Liver (tissue), 9 donors: ENCODE results near the gene GABRR3. TPM values are rescaled to one million over a fixed set of nuclear protein-coding genes. Genes with fewer than 3 reads are reported as not detected.

Source experiments
- DNase-seq: peaks from one replicate; pipeline ENCODE4 v3.0.0-alpha.2; 2017; ENCODE audit warnings: low spot score
- H3K27ac ChIP-seq, 2 donors: one replicate each; pipeline ENCODE4 v1.7.0; 2013; ENCODE audit warnings: inconsistent platforms in 2 of 2, low read length in 2 of 2, control low read depth in 1 of 2, low read depth in 1 of 2, mild to moderate bottlenecking in 1 of 2
- H3K27me3 ChIP-seq, 4 donors: one replicate each; pipeline versions ENCODE4 v1.6.1 to v1.7.0; 2013; ENCODE audit warnings: low read length in 3 of 4, inconsistent platforms in 1 of 4, mild to moderate bottlenecking in 1 of 4, moderate library complexity in 1 of 4; ENCODE audit not compliant: control insufficient read depth in 4 of 4, insufficient read depth in 4 of 4
- H3K36me3 ChIP-seq, 4 donors: one replicate each; pipeline versions ENCODE4 v1.6.1 to v1.7.0; 2013; ENCODE audit warnings: low read length in 3 of 4, mild to moderate bottlenecking in 3 of 4, low read depth in 1 of 4, moderate library complexity in 1 of 4; ENCODE audit not compliant: control insufficient read depth in 4 of 4, insufficient read depth in 3 of 4
- H3K4me1 ChIP-seq, 4 donors: one replicate each; pipeline versions ENCODE4 v1.6.1 to v1.7.0; 2013; ENCODE audit warnings: low read length in 3 of 4, mild to moderate bottlenecking in 3 of 4, moderate library complexity in 1 of 4; ENCODE audit not compliant: control insufficient read depth in 4 of 4, insufficient read depth in 4 of 4
- H3K4me3 ChIP-seq, 3 donors: one replicate each; pipeline versions ENCODE4 v1.6.1 to v1.7.0; 2013; ENCODE audit warnings: low read length in 3 of 3, control low read depth in 1 of 3, low read depth in 1 of 3, mild to moderate bottlenecking in 1 of 3
- H3K9ac ChIP-seq, 2 donors: one replicate each; pipeline ENCODE4 v1.7.0; 2013; ENCODE audit warnings: low read length in 2 of 2, mild to moderate bottlenecking in 2 of 2, moderate library complexity in 2 of 2, control low read depth in 1 of 2, low read depth in 1 of 2
- H3K9me3 ChIP-seq, 4 donors: one replicate each; pipeline versions ENCODE4 v1.6.1 to v1.7.0; 2013; ENCODE audit warnings: low read length in 3 of 4; ENCODE audit not compliant: control insufficient read depth in 4 of 4
- ATF3 ChIP-seq: IDR thresholded peaks from 2 replicates; pipeline ENCODE4 v1.6.1; 2016; ENCODE audit warnings: antibody characterized with exemption
- CTCF ChIP-seq: fragments of 150-350 bp; IDR thresholded peaks from 2 replicates; pipeline ENCODE4 v1.5.1; 2017; ENCODE audit warnings: improper control_type of control experiment, low read depth, low read length; ENCODE audit not compliant: missing input control
- FOXA1 ChIP-seq: IDR thresholded peaks from 2 replicates; pipeline ENCODE4 v1.6.1; 2016; ENCODE audit warnings: antibody characterized with exemption
- FOXA2 ChIP-seq: IDR thresholded peaks from 2 replicates; pipeline ENCODE4 v1.6.1; 2016; ENCODE audit warnings: antibody characterized with exemption
- GABPA ChIP-seq, 2 donors: IDR thresholded peaks in 1 of 2; conservative IDR thresholded peaks in 1 of 2; 2 replicates each; pipeline ENCODE4 v1.6.1; 2016; ENCODE audit warnings: antibody characterized with exemption in 2 of 2, mild to moderate bottlenecking in 1 of 2, moderate library complexity in 1 of 2
- HNF4A ChIP-seq, 2 donors: conservative IDR thresholded peaks; 2 replicates each; pipeline ENCODE4 v1.6.1; 2016; ENCODE audit warnings: antibody characterized with exemption in 2 of 2, mild to moderate bottlenecking in 2 of 2
- MAX ChIP-seq: IDR thresholded peaks from 2 replicates; pipeline ENCODE4 v1.6.1; 2016; ENCODE audit warnings: antibody characterized with exemption
- RAD21 ChIP-seq, 2 donors: IDR thresholded peaks; 2 replicates each; pipeline ENCODE4 v1.6.1; 2016; ENCODE audit warnings: antibody characterized with exemption in 2 of 2, mild to moderate bottlenecking in 2 of 2
- REST ChIP-seq: IDR thresholded peaks from 2 replicates; pipeline ENCODE4 v1.6.1; 2016; ENCODE audit warnings: antibody characterized with exemption, mild to moderate bottlenecking
- RXRA ChIP-seq, 2 donors: IDR thresholded peaks; 2 replicates each; pipeline ENCODE4 v1.6.1; 2017 to 2018; ENCODE audit warnings: antibody characterized with exemption in 2 of 2, mild to moderate bottlenecking in 1 of 2
- SP1 ChIP-seq: IDR thresholded peaks from 2 replicates; pipeline ENCODE4 v1.6.1; 2018; ENCODE audit warnings: antibody characterized with exemption, mild to moderate bottlenecking
- YY1 ChIP-seq: IDR thresholded peaks from 2 replicates; pipeline ENCODE4 v1.6.1; 2016; ENCODE audit warnings: antibody characterized with exemption, mild to moderate bottlenecking
- ZBTB33 ChIP-seq: IDR thresholded peaks from 2 replicates; pipeline ENCODE4 v1.6.1; 2016; ENCODE audit warnings: antibody characterized with exemption
- WGBS: extraction: QIAGEN DNeasy Blood & Tissue Kit; methylation state at CpG from one replicate; pipeline ENCODE4 v1.1.7; 2013; 5-methylcytosine and 5-hydroxymethylcytosine counted together
- polyA plus RNA-seq, 2 donors: library from polyadenylated mRNA; stranded (reverse) in 1 of 2; unstranded in 1 of 2; fragments of 200-250 nt in 1 of 2; fragments of >200 nt in 1 of 2; fragmentation: Nextera tagmentation in 1 of 2; extraction: Ambion mirVana in 1 of 2; gene quantifications; one replicate each; pipeline versions ENCODE4 v1.2.1 to v1.2.3, GENCODE V29; 2013 to 2015
- total RNA-seq, 2 donors: library from RNA; depleted of rRNA; stranded (reverse); fragments of >200 nt; gene quantifications; one replicate each; pipeline ENCODE4 v1.2.3, GENCODE V29; 2014
- donor health status: healthy.
- donor health status: healthy.
- donor health status: healthy.
- donor health status: healthy.
- donor health status: healthy.

Gene GABRR3
- total and polyA plus RNA-seq, 4 donors, result not detected

- TF ChIP-seq ZBTB33, result no peak
Observed at GRCh38 chr3:97958396-97958795, 76.7 kb downstream of the GABRR3 start (continued).

- WGBS, result 63% methylated on average over 8 of the region's 8 CpGs
- no peak overlapping the region for H3K27ac ChIP-seq
Observed at GRCh38 chr3:97957617-97958311, 77.4 kb downstream of the GABRR3 start.

GRCh38 chr3:97956051-97956450 is 79.1 kb downstream of the GABRR3 start:
- peaks cover 0 to under 1% (median 0%) of the 10 kb centered on the region in 4 donors for H3K4me1 ChIP-seq
- H3K9ac ChIP-seq, result no peak overlapping the region
- DNase-seq, result no peak
- WGBS, result 88% methylated on average over 3 of the region's 3 CpGs
- H3K27ac ChIP-seq, result no peak overlapping the region
- no peaks in the 10 kb centered on the region for H3K27me3 ChIP-seq
- peaks cover 9 to 48% (median 20%) of the 10 kb centered on the region in 4 donors for H3K36me3 ChIP-seq
- no peak overlapping the region for H3K4me3 ChIP-seq
- H3K9me3 ChIP-seq, result no peaks in the 10 kb centered on the region
- TF ChIP-seq CTCF, result no peak
- no peak for TF ChIP-seq SP1
- no peak for TF ChIP-seq REST
- TF ChIP-seq ATF3, result no peak
- TF ChIP-seq FOXA1, result no peak
- no peak for TF ChIP-seq GABPA (IDR thresholded peaks at IDR 0.05 in 1 of 2, conservative IDR thresholded peaks at IDR 0.05 in 1 of 2)
- no peak for TF ChIP-seq RAD21 (IDR thresholded peaks at IDR 0.05)
- no peak for TF ChIP-seq FOXA2
- no peak for TF ChIP-seq MAX
- no peak for TF ChIP-seq YY1

More at GRCh38 chr3:97957617-97958311, 77.4 kb downstream of the GABRR3 start:
- no peaks in the 10 kb centered on the region for H3K27me3 ChIP-seq
- no peak for DNase-seq
- TF ChIP-seq GABPA (IDR thresholded peaks at IDR 0.05 in 1 of 2, conservative IDR thresholded peaks at IDR 0.05 in 1 of 2) (no peak), ATF3 (peak; percentile 57), ZBTB33 (no peak), HNF4A (conservative IDR thresholded peaks at IDR 0.05) (peak in 1 of 2 donors; percentile 24), FOXA2 (peak; percentile 62), RXRA (IDR thresholded peaks at IDR 0.05) (peak; percentile 12 to 26)
- H3K4me1 ChIP-seq, result peaks cover 0 to 9% (median 3%) of the 10 kb centered on the region in 4 donors
- no peak overlapping the region for H3K9ac ChIP-seq
- peaks cover 7 to 36% (median 18%) of the 10 kb centered on the region in 4 donors for H3K36me3 ChIP-seq
- no peaks in the 10 kb centered on the region for H3K9me3 ChIP-seq
- H3K4me3 ChIP-seq, result no peak overlapping the region
